GM18873 (cell line): ENCODE results near the gene TBC1D4.

Experiments used
- ATAC-seq: cut with Tn5 transposase; IDR thresholded peaks from one replicate; pipeline ENCODE4 v1.9.1; 2021; ENCODE audit warnings: mild to moderate bottlenecking, moderate library complexity, moderate number of reproducible peaks; ENCODE audit not compliant: unreplicated experiment, low FRiP score

TBC1D4 gene

GRCh38 chr13:75489502-75490263 lies 7.7 kb upstream of the TBC1D4 start:
- ATAC-seq, result peak; percentile 74

- ATAC-seq, result no peak
These were observed 4.4 kb upstream of the TBC1D4 start for GRCh38 chr13:75486146-75487062.

GRCh38 chr13:75485286-75486062 lies 3.5 kb upstream of the TBC1D4 start:
- no peak for ATAC-seq

- ATAC-seq, result no peak
These were observed 781 bp upstream of the TBC1D4 start for GRCh38 chr13:75482820-75483079.

GRCh38 chr13:75481176-75482069 lies 546 bp downstream of the TBC1D4 start:
- peak; percentile 16 for ATAC-seq

GRCh38 chr13:75480671-75481175 lies 1.2 kb downstream of the TBC1D4 start:
- ATAC-seq, result no peak

- no peak for ATAC-seq
These were observed 2.7 kb downstream of the TBC1D4 start for GRCh38 chr13:75479102-75479740.

- no peak for ATAC-seq
These were observed 3.3 kb downstream of the TBC1D4 start for GRCh38 chr13:75478659-75479058.

- no peak for ATAC-seq
These were observed 7.0 kb downstream of the TBC1D4 start for GRCh38 chr13:75474956-75475355.

- ATAC-seq, result no peak
These were observed 8.5 kb downstream of the TBC1D4 start for GRCh38 chr13:75473468-75473867.

- ATAC-seq, result no peak
These were observed 11.3 kb downstream of the TBC1D4 start for GRCh38 chr13:75470676-75471075.

- ATAC-seq, result no peak
These were observed 12.9 kb downstream of the TBC1D4 start for GRCh38 chr13:75469047-75469446.

- no peak for ATAC-seq
These were observed 13.4 kb downstream of the TBC1D4 start for GRCh38 chr13:75468602-75469001.

- ATAC-seq, result no peak
These were observed 13.9 kb downstream of the TBC1D4 start for GRCh38 chr13:75468098-75468497.

GRCh38 chr13:75467040-75467728 lies 14.8 kb downstream of the TBC1D4 start:
- no peak for ATAC-seq

- ATAC-seq, result no peak
These were observed 16.7 kb downstream of the TBC1D4 start for GRCh38 chr13:75465236-75465635.

GRCh38 chr13:75461314-75461713 lies 20.7 kb downstream of the TBC1D4 start:
- no peak for ATAC-seq

GRCh38 chr13:75460644-75461043 lies 21.3 kb downstream of the TBC1D4 start:
- ATAC-seq, result no peak
